GM19438 (cell line): ENCODE results near the gene CCDC91.
"Not testable (repeated sequence)": the region's sequence is repeated elsewhere in the genome, so short reads cannot be mapped to it uniquely, and the experiment has no call there.

Experiments used
- ATAC-seq: cut with Tn5 transposase; IDR thresholded peaks from one replicate; pipeline ENCODE4 v1.9.1; 2021; ENCODE audit warnings: low read depth; ENCODE audit not compliant: unreplicated experiment

CCDC91 gene

DNA sequence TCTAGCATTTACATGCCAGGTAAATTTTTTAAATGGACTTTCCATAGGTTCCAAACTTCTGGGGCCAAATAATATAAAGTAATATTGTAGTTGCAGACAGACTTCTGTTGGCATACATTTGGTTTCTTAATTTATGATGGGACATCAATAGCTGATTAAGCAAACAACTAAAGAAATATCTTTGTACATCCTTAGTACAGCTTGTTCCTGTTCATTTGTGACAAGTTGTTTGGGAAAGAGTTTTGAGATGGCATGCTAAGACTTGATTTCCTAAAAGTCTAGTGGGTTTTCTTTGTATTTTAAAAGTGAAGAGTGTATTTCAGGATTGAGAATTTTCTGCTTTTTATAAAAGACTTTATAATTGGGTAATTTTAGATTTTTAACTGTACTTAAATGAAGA lies 41.0 kb downstream of the CCDC91 start:
- no peak for ATAC-seq

DNA sequence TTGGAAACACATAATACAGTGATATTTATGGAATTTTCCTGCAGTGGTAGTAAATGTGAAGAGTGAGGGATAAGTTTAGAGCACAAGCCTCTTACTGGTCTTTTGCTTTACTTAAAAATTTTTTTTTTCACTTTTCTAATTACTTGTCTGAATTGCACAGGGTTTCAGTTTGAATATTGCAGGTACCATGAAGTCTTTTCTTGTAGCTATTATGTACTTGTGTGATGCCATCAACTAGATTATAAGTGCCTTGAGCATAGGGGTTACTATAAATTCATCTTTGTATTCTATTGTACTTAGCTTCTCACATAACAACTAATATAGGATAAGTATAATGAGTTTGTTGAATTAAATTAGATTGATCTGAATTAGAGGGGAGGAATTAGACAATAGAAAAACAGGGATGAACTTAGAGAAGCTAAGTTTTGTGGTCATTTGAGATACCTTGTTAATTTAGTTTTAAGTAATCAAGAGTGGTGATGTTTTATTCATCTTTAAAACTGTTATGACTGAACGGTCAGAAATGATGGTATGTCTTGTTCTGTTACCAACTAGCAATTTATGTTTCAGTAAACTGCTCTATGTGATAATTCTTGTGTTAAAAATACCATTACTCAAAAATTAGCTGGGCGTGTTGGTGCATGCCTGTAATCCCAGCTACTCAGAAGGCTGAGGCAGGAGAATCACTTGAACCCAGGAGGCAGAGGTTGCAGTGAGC lies 42.1 kb downstream of the CCDC91 start:
- no peak for ATAC-seq

DNA sequence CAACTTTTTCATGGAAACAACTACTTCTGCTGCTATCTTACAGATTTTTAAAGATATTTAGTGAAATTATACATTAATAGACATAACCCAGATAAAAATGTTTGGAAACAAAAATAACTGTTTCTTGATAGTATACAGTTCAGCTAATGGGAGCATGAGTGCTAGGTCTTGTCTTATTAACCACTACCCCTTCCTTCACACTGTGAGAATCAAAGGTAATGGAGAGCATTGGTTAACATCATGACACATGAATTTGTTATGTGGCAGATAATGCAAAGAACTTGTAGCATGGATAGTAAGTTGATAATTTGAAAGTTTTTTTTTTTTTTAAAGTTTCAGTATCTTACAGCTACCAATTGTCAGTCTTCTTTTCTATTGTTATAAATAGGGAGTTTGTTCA lies 44.2 kb downstream of the CCDC91 start:
- ATAC-seq = no peak

DNA sequence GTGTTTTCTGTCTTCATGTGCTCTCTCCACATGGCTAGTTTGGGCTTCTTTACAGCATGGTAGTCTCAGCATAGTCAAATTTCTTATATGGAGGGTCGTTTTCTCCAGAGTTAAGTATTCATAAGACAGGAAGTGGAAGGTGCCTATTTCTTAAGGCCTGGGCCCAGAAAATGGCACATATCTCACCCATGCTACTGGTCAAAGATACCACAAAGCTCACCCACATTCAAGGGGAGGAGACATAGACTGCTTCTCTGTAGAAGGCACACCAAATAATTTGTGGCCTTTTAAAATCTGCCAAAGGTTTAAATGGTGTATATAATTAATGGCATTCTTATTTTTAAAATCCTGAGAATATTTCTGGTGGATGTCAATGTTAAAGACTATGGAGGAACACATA lies 44.8 kb downstream of the CCDC91 start:
- ATAC-seq = no peak

DNA sequence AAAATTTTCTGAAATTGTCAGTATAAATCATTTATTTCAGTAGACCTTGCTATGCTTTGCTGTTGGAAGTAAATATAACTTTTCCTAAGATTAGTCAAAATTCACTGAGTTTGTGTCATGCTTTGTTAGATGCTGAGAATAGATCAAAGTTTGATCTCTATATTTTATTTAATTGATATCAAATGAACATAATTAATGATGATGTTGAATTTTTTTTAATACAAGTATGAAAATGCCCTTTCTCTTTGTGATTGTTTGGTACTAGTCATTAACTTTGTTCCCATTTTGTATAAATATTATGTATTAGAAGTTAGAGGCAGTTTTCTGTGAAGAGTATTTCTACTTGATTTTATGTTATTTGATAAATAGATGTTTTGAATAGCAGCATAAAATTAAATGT lies 45.7 kb downstream of the CCDC91 start:
- ATAC-seq = no peak

DNA sequence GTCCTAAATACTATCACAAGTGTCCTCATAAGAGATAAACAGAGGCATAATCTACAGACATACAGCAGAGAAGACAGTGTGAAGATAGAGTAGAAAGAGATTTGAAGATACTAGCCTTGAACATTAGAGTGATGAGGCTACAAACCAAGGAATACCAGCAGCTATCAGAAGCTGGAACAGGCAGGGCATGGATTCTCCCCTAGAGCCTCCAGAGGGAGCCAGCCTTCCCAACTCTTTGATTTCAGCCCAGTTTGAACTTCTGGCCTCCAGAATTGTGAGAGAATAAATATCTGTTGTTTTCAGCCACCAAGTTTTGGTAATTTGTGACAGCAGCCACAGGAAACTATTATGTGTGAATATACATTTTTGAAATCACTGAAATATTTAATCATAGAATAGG lies 47.2 kb downstream of the CCDC91 start:
- no peak for ATAC-seq

DNA sequence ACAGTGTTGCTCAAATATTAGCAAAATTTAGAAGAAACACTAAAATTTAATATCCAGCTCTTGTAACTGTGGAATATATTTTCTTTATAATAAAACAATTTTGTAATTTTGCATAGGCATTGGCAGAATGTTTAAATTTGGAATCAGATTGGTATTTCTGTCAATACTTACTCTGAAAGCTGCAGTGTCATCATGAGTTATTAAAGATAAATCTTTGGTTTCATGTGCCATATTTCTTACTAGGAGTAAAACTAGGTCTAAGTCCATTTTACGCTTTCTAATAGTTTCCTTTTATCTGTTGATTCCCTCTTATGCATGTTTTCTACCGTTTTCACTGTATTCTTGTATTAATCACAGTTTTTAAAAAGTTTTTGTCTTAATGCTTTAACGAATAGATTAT lies 49.7 kb downstream of the CCDC91 start:
- no peak for ATAC-seq

DNA sequence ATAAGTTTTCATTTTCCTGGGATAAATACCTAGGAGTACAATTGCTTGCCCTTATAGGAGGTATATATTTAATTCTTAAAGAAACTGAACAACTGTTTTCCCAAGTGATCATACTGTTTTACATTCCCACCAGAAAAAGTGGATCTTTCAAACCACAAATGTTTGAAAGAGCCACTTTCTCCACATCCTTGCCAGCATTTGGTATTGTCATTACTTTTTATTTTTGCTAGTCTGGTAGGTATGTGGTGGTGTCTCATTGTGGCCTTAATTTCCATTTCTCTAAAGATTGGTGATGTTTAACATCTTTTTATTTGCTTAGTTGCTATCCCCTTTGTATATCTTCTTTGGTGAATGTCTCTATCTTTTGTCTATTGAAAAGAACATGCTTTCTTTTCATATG lies 50.6 kb downstream of the CCDC91 start:
- no peak for ATAC-seq

DNA sequence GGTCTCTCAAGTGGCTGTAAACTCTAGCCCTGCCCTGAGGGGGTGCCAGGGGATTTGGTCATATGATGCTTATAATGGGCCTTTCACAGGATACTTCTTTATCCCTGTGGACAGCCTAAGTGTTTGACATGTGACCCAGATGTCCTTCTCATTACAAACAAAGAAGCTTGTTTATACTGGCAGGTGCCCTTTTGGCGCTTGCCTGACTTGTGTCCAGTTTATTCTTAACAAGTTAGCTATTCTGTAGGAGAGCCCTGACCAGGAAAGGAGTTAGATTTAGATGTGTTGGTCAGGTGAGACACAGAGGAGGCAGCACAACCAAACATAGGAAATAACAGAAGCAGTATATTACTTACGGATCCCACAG lies 51.9 kb downstream of the CCDC91 start:
- no peak for ATAC-seq

DNA sequence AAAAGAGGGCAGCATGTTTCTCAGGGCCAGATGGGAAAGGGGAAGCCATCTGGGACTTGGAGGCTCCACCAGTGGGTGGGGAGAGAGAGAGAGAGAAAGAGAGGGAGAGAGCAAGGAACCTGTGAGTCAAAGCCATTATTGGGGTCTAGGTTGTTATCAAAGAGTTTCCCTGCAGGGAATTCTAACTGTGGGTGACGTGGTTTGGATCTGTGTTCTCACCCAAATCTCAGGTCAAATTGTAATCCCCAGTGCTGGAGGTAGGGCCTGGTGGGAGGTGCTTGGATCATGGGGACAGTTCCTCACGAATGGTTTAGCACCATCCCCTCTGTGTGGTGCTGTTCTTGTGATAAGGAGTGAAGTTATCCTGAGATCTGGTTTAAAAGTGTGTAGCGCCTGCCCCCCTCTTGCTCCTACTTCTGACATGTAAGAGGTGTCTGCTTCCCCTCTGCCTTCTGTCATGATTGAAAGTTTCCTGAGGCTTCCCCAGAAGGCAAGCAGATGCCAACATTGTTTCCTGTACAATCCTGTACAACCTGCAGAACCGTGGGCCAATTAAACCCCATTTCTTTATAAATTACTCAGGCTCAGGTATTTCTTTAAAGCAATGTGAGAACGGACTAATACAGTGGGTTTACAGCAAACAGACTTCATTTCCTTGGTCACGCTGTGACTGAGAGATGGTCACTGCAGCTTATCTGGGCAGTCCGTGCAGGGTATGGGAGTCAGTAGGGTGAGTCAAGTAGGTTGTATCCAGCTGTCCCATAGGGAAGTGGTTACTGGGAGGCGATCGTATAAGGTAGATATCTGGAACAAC lies 52.4 kb downstream of the CCDC91 start:
- ATAC-seq = no peak

DNA sequence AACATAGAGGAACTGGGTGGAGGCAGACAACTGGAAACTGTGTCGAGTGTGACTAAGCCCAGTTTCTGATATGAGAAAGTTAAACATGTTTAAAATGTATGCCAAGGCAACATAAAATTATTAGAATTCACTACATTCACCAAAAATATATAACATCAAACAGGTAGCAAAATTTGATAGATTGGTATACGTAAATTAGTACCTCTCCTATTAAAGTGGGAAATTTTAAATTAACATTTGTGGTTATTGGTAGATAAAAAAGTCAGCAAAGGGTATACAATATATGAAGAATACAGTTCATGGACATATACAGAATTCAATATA lies 53.0 kb downstream of the CCDC91 start:
- ATAC-seq = no peak

DNA sequence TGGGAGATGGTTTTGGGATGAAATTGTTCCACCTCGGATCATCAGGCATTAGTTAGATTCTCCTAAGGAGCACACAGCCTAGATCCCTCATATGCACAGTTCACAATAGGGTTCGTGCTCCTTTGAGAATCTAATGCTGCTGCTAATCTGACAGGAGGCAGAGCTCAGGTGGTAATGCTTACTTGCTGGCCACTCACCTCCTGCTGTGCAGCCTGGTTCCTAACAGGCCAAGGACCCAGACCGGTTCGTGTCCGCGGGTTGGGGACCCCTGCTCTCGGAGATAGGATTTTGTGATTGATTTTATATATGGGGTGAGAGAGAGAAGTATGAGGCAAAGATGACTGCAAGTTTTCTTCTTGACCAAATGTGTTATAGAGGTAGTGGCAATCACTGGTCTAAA lies 57.5 kb downstream of the CCDC91 start:
- no peak for ATAC-seq

DNA sequence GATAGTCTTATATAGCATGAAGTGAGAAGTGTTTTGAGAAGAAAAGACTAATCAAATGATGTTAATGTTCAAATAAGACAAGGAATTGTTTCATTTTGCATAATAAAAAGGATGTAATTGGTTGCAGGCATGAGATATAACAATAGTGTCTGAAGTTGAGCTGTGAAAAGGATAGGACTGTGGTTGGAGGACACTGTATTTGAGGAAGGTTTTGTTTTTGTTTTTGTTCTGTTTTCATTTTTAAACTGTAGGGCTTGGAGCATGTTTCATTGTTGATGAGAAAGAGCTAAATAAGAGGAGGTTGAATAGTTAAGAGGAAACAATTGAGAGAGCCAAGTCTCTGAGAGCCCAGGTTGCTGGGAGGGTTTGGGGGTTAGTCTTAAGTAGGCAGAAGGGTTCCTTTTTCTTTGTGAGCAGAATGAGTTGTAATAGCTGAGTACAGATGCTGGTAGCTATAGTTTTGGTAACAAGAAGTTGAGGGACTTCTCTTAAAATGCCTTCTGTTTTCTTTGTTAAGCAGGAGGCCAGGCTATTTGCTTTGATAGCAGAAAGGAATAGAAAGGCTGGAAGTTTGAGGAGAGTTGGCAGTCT lies 58.4 kb downstream of the CCDC91 start:
- ATAC-seq = no peak

DNA sequence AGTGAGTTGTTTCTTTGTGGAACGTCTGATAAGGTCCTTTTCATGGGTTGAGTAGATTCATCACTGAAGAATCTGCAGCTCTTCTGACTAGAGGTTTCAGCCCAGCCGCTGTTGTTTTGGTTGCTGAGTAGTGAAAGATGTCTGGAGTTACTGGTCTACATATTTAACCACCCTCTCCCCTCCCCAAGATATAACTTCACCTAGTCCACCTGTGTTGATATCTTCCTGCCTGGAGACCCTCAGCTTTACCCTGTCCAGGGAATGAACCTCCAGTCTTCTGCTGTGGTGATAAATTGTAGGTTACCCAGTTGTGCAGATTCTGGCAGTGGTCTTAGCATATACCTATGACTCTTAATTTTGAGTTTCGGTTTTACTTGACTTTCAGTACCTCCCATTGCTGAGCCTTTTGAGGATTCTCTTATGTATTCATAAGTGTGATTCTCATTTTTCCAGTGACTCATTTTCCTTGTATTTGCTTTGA lies 62.9 kb downstream of the CCDC91 start:
- peak; percentile 95 for ATAC-seq

DNA sequence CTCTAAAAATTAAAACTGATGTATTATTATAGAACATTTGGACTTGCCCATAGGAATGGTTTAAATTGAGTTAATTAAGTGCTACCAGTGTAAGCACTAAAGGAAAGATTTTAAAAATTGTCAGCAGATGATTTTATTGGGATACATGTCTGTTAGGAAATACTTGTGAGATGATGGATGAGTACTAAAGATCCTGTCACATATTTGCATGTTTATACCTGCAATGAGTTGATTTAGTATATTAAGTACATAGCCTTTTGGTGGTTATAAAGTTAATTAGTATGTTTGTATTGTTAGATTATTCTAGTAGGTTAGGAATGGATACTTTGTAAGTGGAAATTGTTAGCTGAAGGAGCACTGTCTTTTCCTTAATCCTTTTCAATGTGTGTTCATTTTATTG lies 67.2 kb downstream of the CCDC91 start:
- ATAC-seq = no peak

DNA sequence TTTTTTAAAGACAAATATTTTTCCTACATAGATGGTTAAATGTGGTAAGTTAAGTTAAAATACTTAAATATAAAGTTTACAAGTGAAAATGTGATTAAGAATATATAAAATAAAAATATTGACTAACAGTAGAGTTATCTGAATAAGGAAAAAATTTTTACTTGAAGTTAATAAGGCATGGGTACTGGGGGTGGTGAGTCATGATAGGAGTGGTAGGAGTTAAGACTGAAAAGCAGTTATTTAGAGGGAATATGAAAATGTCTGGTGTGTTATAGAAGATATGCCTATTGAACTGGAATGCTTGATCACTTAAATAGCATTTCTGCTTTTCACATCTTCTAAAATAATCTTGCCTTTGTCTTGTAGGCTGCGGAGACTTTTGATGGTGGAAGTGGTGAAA lies 68.7 kb downstream of the CCDC91 start:
- ATAC-seq = no peak

DNA sequence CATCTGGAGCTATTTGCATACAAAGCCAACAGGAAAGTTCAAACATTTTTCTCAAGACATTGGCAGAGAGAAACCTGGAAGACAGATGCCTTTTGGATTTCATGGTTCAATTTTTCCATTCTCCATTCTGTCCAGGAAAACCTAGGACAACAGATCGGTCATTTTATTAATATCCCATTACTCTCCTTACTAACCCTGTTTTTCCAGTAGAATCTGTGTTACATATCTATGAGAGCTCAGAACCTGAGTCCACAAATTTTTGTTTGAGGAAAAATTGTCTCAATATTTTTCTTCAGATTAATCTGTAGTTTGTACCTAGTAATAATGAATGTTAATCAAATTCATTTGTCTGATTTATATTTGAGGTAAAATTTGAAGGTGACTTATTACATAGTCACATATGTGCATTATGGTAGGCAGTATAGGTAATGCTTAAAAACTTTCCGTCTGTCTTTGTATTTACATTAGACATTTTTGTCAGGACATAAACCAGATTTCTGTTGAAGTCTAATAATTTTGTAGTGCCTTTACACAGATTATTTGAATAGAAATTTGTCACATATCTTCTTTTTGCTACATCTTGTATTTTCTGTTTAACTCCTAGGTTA lies 75.3 kb downstream of the CCDC91 start:
- ATAC-seq = no peak

DNA sequence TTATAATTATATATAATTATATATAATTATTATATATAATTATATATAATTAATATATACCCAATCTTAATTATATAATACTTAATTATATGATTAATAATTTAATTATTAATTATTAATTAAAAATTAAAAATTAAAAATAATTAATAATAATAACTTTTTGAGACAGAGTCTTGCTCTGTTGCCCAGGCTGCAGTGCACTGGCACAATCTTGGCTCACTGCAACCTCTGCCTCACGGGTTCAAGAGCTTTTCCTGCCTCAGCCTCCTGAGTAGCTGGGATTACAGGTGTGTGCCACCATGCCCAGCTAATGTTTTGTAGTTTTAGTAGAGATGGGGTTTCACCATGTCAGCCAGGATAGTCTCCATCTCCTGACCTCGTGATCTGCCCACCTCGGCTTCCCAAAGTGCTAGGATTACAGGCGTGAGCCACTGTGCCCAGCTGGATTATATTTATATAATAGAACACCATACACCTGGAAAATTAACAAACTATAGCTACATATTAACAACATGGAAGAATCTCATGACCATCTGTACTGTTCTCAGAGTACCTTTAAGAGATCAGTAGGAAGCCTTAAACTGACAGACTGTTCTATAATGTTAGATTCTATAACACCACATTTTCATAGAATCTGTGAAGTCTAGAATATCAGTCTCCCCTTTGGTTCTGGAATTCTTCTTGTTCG lies 77.8 kb downstream of the CCDC91 start:
- ATAC-seq = not testable (repeated sequence)

DNA sequence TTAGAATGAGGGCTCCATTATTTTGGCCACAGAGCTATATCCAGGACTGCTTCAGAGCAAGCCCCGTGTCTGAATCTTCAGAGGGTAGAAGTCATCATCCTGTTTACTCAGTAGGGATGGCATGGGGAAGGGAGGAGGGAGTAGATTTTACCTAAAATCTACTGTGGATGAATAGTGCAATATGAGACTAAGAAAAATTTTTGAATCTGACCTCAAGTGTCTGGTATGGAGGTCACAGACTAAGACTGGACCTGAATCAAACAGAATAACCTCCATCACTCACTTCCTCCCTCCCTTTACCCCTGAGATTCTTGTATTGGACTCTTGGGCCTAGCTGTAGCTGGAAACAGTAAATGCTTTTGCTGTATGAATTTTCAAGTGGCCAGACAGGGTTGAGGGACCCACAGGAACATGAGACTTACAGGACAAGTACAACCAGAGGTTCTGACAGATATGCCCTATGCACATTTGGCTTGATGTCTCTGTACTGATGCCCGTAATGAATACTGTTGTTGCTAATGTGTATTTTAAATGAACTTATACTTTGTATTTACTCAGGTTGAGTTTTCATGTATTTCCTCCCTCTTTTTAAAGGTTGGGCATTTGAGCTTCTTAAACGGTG lies 78.5 kb downstream of the CCDC91 start:
- ATAC-seq = no peak

DNA sequence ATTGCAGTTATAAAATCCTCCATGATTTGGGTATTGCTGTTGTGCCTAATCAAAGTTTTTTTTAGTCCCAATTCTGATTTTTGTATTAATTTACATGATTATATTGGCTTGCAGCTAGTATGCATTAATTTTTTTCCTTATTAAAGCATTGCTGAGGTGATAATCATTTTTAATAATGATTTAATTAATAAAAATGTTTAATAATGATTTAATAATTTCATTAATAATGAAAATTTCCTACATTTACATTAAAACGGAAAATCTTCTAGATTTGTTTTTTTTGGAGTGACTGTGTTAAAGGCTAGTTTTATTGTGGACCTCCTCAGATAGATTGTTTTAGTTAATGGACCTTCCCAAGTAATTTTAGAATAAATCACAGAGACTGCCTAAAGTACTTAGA lies 79.6 kb downstream of the CCDC91 start:
- ATAC-seq = no peak
